GM21786 (cell line): ENCODE results near the gene ASB13.

Source experiments
- ATAC-seq: cut with Tn5 transposase; IDR thresholded peaks from one replicate; pipeline ENCODE4 v1.9.1; 2021; ENCODE audit not compliant: unreplicated experiment

Gene ASB13

DNA sequence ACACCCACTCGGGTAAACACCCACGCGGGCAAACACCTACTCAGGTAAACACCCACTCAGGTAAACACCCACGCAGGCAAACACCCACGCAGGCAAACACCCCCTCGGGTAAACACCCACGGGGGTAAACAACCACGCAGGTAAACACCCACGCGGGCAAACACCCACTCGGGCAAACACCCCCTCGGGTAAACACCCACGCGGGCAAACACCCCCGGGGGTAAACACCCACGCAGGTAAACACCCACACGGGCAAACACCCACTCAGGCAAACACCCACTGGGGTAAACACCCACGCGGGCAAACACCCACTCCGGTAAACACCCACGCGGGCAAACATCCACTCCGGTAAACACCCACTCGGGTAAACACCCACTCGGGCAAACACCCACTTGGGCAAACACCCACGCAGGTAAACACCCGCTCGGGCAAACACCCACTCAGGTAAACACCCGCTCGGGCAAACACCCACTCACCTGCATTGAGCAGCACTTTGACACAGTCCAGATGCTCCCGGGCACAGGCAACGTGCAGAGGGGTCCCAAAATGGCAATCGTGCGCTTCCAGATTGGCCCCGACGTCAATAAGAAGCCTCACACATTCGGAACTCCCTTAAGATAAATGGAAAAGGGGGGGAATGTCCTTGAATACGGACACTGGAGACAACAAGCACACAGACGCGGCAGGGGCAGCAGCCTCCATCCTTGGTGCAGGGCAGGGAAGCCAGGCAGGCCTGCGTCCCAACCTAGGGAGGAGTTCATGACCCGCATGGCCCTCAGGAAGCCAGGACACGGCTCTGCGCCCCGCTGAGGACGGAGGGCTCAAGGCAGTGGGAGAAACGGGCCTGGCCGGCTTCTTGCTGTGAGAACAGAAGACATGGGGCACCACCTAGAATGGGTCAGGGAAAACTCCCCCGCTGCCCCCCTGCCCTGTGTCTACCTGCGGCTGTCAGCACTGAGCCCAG is 17.6 kb downstream of the ASB13 start:
- ATAC-seq: no peak

DNA sequence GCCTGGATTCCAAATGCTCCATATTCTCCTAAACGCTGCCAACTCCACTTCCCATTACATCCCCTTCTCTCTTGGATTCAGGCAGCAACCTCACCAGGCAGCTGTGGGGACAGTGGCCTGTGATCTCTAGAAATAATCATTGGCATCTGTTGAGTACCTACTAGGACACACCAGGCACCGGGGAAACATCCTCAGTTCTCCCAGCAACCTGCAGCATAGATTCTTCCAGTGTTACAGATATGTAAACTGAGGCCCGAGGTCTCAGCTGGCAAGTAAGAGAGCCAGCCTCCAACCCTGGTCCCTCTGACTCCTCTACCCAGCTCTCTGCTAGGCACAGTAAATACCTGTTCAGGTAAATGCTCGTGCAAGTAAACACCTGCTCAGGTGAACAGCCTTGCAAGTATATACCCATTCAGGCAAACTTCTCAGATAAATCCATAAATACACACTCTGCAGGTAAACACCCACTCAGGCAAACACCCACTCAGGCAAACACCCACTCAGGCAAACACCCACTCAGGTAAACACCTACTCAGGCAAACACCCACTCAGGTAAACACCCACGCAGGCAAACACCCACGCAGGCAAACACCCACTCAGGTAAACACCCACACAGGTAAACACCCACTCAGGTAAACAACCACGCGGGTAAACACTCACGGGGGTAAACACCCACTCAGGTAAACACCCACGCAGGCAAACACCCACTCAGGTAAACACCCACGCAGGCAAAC is 18.7 kb downstream of the ASB13 start:
- ATAC-seq: no peak

- no peak for ATAC-seq
These were observed 20.3 kb downstream of the ASB13 start for GRCh38 chr10:5645944-5646617.

DNA sequence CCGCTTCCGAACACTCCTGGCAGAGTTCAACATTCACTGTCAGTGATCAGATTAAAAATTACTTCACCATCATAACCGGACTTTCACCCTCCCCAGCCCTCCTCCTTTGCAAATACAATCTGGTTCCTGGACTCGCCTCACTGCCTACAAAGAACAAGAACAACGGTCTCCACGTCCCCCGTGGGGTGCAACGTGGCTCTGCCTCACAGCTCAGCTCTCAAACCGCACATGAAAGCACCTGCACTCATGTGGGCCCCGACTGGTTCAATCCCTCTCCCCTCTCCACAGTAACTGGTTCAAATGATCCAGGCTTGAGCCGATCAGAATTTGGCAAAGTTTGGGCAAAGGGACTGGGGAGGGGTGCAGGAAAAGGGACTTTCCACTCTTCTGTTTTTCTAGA is 21.0 kb downstream of the ASB13 start:
- no peak for ATAC-seq

DNA sequence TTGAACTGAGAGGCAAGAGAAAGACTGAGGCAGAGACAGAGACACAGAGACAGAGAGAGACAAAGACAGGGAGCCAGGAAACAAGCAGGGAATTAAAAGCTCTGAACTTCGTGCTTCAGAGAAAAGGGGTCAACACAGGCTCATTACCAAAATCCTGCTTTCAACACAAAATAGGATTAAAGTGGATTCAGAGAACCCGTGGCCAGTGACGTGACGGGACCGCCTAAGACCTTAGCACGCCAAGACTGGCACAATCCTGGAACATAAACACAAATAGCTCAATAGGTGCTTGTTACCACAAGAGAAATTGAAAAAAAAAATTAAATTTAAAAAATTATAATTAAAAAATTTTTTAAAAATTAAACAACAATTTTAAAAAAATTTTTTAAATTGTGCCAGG is 21.5 kb downstream of the ASB13 start:
- no peak for ATAC-seq

- no peak for ATAC-seq
These were observed 22.9 kb downstream of the ASB13 start for GRCh38 chr10:5643346-5644067.

DNA sequence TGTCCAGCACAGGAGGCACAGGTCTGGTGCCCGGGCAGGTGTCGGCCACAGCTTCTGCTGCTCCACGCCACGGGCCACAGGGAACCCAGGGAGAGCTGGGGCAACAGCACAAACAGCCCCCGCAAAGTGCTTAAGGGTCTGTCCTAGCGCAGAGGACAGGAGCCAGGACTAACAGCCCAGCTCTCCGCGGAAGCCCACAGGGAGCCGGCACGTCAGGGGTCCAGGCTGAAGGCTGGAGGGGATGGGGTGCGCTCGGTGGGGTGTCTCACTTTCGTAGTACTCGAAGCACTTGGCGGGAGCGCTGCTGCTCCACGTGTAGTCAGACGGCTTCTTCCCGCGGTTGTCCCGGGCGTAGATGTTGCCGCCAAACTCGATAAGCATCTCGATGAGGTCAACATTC is 24.9 kb downstream of the ASB13 start:
- ATAC-seq: no peak

GRCh38 chr10:5640501-5640900 is 25.9 kb downstream of the ASB13 start:
- ATAC-seq: no peak

GRCh38 chr10:5640036-5640435 is 26.4 kb downstream of the ASB13 start:
- ATAC-seq: no peak

- no peak for ATAC-seq
These were observed 27.3 kb downstream of the ASB13 start for GRCh38 chr10:5639066-5639465.

GRCh38 chr10:5638494-5638893 is 27.9 kb downstream of the ASB13 start:
- ATAC-seq: no peak

DNA sequence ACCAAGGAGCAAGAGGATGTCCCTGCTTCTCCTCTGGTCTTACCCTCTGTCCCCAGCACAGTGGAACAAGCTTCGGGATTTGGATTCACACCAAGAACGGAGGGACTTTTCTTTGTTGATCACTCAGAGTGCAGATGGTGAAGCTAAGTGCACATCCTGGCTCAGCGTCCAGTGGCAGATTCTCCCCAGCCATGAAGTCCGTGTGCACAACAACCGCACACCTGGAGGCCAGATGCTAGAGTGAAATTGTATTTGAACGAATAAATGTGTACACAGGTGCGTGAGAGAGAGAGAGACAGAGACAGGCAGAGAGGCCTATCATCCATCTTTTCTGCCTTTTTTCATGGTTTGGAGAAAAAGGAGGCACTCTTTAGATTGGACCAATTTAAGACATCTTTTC is 31.5 kb downstream of the ASB13 start:
- no peak for ATAC-seq

- ATAC-seq: no peak
These were observed 33.1 kb downstream of the ASB13 start for GRCh38 chr10:5633166-5633749.

- no peak for ATAC-seq
These were observed 33.9 kb downstream of the ASB13 start for GRCh38 chr10:5632446-5632845.

- no peak for ATAC-seq
These were observed 34.5 kb downstream of the ASB13 start for GRCh38 chr10:5631936-5632335.

DNA sequence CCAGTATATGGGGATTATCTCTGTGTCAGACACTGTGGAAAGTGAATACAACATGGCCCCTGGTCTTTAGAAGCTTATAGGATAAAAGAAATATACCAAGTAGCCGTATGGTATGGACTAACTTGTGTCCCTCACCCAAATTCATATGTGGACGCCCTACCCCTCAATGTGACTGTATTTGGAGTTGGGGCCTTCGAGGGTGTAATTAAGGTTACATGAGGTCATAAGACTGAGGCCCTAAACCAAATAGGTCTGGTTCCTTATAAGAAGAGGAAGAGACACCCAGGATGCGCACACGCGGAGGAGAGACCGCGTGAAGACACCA is 36.3 kb downstream of the ASB13 start:
- no peak for ATAC-seq

DNA sequence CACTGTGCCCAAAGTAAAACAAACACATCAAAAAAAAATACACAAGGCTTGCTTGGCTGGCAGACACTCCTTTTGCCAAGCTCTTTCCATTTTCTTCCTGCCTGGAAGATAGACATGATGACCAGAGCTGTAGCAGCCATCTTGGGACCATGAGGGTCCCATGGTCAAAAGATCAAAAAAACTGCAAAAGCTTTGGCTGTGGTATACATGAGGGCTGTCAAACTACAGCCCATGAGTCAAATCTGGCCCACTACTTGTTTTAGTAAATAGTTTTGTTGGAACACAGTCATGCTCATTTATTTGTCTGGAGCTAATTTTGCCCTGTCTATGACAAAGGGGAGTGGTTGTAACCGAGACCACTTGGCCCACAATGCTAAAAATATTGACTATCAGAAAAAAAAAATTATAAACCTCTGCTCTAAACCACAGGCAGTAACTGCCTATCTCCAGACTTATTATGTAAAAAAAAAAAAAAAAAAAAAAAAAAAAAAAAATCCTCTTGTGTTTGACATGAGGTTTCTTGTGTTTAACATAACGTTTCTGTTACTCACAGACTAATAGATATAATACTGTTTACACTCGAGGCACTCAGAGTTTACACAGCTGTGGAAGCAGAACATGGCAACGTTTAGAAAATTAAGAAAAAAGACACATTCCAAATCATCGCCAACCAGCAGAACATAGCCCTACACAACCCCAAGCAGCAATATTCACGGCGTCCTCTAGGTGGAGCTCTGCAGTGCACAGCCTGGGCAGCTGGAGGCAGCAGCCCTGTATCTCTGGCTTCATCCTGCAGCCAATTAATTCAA is 36.9 kb downstream of the ASB13 start:
- ATAC-seq: peak; percentile 71

DNA sequence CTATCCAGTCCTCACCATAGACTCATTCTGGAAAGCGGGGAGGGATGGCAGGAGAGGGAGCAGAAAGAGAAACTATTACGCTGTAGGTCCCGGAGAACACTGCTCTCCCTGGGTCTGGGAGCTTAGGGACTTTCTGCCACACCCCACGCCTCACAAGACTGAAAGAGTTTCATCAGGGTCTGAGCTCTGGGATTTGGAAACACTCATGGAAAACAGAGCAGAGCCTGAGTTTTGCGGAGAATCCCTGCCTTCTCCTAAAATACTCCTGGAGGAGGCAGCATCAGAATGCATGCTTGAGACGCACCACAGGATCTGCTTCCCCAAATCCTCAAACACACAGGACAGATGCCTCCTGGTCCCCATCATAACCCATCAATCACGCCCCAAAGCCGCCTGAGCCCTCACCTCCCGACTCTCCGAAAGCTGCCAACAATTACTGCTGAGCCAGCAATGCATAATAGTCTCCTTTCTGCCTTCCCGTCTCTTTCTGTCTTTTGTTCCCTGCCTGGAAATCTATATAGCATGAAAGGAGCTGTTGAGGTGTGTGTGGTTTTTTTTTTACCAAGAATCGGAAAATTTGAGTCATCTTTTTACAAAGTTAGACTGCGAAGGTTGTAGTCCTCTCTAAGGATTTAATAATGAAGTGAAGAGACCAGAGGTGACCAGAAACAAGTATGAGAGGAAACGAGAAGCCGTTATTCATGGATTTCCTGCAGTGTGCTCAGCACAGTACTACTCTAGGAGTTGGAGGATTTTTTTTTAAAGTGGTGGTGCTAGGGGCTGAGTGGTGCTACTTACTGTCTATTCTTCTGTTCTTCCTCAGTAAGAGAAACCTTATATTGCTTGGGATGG is 37.7 kb downstream of the ASB13 start:
- no peak for ATAC-seq

DNA sequence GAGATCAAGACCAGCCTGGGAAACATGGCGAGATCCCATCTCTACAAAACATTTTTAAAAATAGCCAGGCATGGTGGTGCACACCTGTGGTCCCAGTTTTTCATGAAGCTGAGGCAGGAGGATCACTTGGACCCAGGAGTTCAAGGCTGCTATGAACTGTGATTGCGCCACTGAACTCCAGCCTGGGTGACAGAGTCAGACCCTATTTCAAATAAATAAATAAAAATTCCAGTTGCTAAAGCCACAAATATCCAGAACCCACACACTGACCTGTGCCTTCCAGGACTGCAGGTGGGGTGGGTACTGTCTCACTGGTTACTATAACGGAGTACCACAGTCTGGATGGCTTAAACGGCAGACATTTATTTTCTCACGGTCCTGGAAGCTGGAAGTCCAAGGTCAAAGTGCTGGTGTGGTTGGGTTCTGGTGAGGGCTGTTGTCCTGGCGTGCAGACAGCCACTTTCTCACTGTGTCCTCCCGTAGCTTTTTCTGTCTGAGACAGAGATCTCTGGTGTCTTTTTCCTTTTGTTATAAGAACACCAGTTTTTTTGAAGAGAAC is 38.8 kb downstream of the ASB13 start:
- no peak for ATAC-seq
